Caki2 (cell line): ENCODE measurements around the gene CCDC91. TPM values are rescaled to one million over a fixed set of nuclear protein-coding genes. Genes with fewer than 3 reads are reported as not detected.
"Not testable (repeated sequence)": the region's sequence is repeated elsewhere in the genome, so short reads cannot be mapped to it uniquely, and the experiment has no call there.

Source experiments
- DNase-seq: peaks from one replicate; pipeline ENCODE4 v3.0.0-alpha.2; 2015; ENCODE audit warnings: low read depth
- in situ Hi-C: cut with HindIII; loops from 2 replicates; pipeline ENCODE4 v1.10.0; 2016; ENCODE audit warnings: low sequenced_read_pairs, low pct_unique_long_range_greater_than_20kb, mixed read lengths
- total RNA-seq: library from RNA; depleted of rRNA; stranded (reverse); fragments of >200 nt; shearing (Covaris generic); gene quantifications from 2 replicates; pipeline ENCODE4 v1.2.3, GENCODE V29; 2014; ENCODE audit warnings: low replicate concordance

CCDC91 gene
- total RNA-seq, 1 experiment from 2014 or later, result 8.1 TPM

- in situ Hi-C loops, result no loop called here
Measured at GRCh38 chr12:28177461-28177860, 12.8 kb upstream of the CCDC91 start.

GRCh38 chr12:28177905-28178304, 12.4 kb upstream of the CCDC91 start:
- in situ Hi-C loops, result no loop called here
- DNase-seq, result no peak

More at GRCh38 chr12:28177461-28177860, 12.8 kb upstream of the CCDC91 start:
- DNase-seq, result no peak

GRCh38 chr12:28178775-28179174, 11.5 kb upstream of the CCDC91 start:
- DNase-seq, result no peak
- in situ Hi-C loops, result no loop called here

GRCh38 chr12:28180786-28181185, 9.5 kb upstream of the CCDC91 start:
- no peak for DNase-seq
- in situ Hi-C loops, result no loop called here

GRCh38 chr12:28184375-28184774, 5.9 kb upstream of the CCDC91 start:
- in situ Hi-C loops, result no loop called here
- DNase-seq, result no peak

- in situ Hi-C loops, result no loop called here
- no peak for DNase-seq
Measured at GRCh38 chr12:28186500-28186899, 3.8 kb upstream of the CCDC91 start.

- DNase-seq, result no peak
- in situ Hi-C loops, result no loop called here
Measured at GRCh38 chr12:28189784-28190320, 404 bp upstream of the CCDC91 start.

GRCh38 chr12:28191051-28192048, 1.1 kb downstream of the CCDC91 start:
- in situ Hi-C loops, result no loop called here
- DNase-seq, result peak; percentile 14

GRCh38 chr12:28192125-28192524, 1.9 kb downstream of the CCDC91 start:
- in situ Hi-C loops, result no loop called here
- DNase-seq, result no peak

- in situ Hi-C loops, DNase-seq: not testable (repeated sequence)
Measured at GRCh38 chr12:28194621-28195020, 4.4 kb downstream of the CCDC91 start.

- DNase-seq, in situ Hi-C loops: not testable (repeated sequence)
Measured at GRCh38 chr12:28201136-28201535, 10.9 kb downstream of the CCDC91 start.

- no peak for DNase-seq
- in situ Hi-C loops, result no loop called here
Measured at GRCh38 chr12:28202374-28203130, 12.3 kb downstream of the CCDC91 start.

GRCh38 chr12:28209782-28210181, 19.5 kb downstream of the CCDC91 start:
- in situ Hi-C loops, result no loop called here
- DNase-seq, result peak; percentile 23

- DNase-seq, result no peak
- in situ Hi-C loops, result no loop called here
Measured at GRCh38 chr12:28212182-28212581, 21.9 kb downstream of the CCDC91 start.

- in situ Hi-C loops, result no loop called here
- DNase-seq, result no peak
Measured at GRCh38 chr12:28215021-28215420, 24.8 kb downstream of the CCDC91 start.

GRCh38 chr12:28216016-28216415, 25.8 kb downstream of the CCDC91 start:
- in situ Hi-C loops, result no loop called here
- DNase-seq, result no peak

GRCh38 chr12:28217805-28218204, 27.5 kb downstream of the CCDC91 start:
- DNase-seq, result no peak
- in situ Hi-C loops, result no loop called here

GRCh38 chr12:28218875-28219274, 28.6 kb downstream of the CCDC91 start:
- in situ Hi-C loops, result no loop called here
- no peak for DNase-seq

- in situ Hi-C loops, result no loop called here
- no peak for DNase-seq
Measured at GRCh38 chr12:28219827-28220226, 29.6 kb downstream of the CCDC91 start.
